Measurements from ENCODE around the gene CCAR1.

CCAR1 gene

DNA sequence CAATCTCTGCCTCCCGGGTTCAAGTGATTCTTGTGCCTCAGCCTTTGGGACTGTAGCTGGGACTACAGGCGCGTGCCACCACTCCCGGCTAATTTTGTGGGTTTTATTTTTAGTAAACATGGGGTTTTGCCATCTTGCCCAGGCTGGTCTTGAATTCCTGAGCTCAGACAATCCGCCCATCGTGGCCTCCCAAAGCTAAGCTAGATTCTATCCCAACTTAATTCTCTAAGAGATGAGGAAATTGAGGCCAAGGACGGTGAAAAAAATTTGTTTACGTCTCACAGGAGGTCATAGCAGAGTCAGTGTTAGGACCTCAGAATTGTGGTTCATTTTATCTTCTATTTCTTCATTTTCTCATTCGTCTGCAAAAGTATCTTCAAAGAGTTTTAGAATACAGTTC, 6.1 kb downstream of the CCAR1 start:
- H3K27me3 ChIP-seq (ENCODE audit: insufficient read depth, low read length), result no peaks in the 10 kb centered on the region
- no peak overlapping the region for H4K91ac ChIP-seq (ENCODE audit: low read depth, low read length)
- DNase-seq, result no peak
- peaks cover 5% of the 10 kb centered on the region for H3K79me2 ChIP-seq (ENCODE audit: control insufficient read depth, insufficient read depth, low read length, poor library complexity)
- H3K18ac ChIP-seq (ENCODE audit: low read length), result no peak overlapping the region
- H3K79me1 ChIP-seq (ENCODE audit: low read length), result no peaks in the 10 kb centered on the region
- H3K23ac ChIP-seq (ENCODE audit: low read length), result no peak overlapping the region
- no peak overlapping the region for H2BK12ac ChIP-seq (ENCODE audit: low read length)
- H4K12ac ChIP-seq (ENCODE audit: low read depth, low read length), result no peak overlapping the region
- no peak overlapping the region for H3K4me2 ChIP-seq (ENCODE audit: low read length)
- peak overlapping the region; percentile 69 for H3K4ac ChIP-seq (ENCODE audit: low read depth, low read length)
- H3K14ac ChIP-seq (ENCODE audit: low read length), result no peak overlapping the region
- H3K36me3 ChIP-seq (ENCODE audit: control insufficient read depth in 1 of 2, insufficient read depth in 2 of 2, low read length in 2 of 2), result peaks cover 52 to 54% of the 10 kb centered on the region in 2 experiments
- H2BK5ac ChIP-seq (ENCODE audit: low read depth, low read length, poor library complexity), result no peak overlapping the region
- H3K9me3 ChIP-seq (ENCODE audit: insufficient read depth, low read depth, low read length), result peaks cover 2% of the 10 kb centered on the region
- no CpG with 5 or more reads among the region's 9 CpGs for WGBS (ENCODE audit: extremely low coverage, insufficient coverage, insufficient read length)
- no peak overlapping the region for H2AK5ac ChIP-seq (ENCODE audit: low read length)
- no peak overlapping the region for H3K9ac ChIP-seq (ENCODE audit: low read length)
- H3K4me3 ChIP-seq (ENCODE audit: low read depth, low read length), result no peak overlapping the region
- no peak overlapping the region for H4K8ac ChIP-seq (ENCODE audit: low read depth, low read length)
- no peak overlapping the region for H2BK120ac ChIP-seq (ENCODE audit: insufficient read depth, low read length, poor library complexity)
- H3K4me1 ChIP-seq (ENCODE audit: control insufficient read depth in 1 of 2, insufficient read depth in 2 of 2, low read length in 2 of 2), result peaks cover 0 to 4% of the 10 kb centered on the region in 2 experiments
- no peak overlapping the region for H2AFZ ChIP-seq (ENCODE audit: insufficient read depth, low read length, poor library complexity)
- no peak overlapping the region for H3K27ac ChIP-seq (ENCODE audit: low read depth, low read length)

GRCh38 chr10:68732651-68733050, 11.6 kb downstream of the CCAR1 start:
- no peak overlapping the region for H2BK12ac ChIP-seq (ENCODE audit: low read length)
- H4K91ac ChIP-seq (ENCODE audit: low read depth, low read length), result no peak overlapping the region
- no peak overlapping the region for H3K4me3 ChIP-seq (ENCODE audit: low read depth, low read length)
- no CpG with 5 or more reads among the region's 8 CpGs for WGBS (ENCODE audit: extremely low coverage, insufficient coverage, insufficient read length)
- H3K79me1 ChIP-seq (ENCODE audit: low read length), result no peaks in the 10 kb centered on the region
- H3K9ac ChIP-seq (ENCODE audit: low read length), result no peak overlapping the region
- peak overlapping the region; percentile 18 for H4K12ac ChIP-seq (ENCODE audit: low read depth, low read length)
- DNase-seq, result no peak
- no peak overlapping the region for H2AFZ ChIP-seq (ENCODE audit: insufficient read depth, low read length, poor library complexity)
- no peak overlapping the region for H3K23ac ChIP-seq (ENCODE audit: low read length)
- H4K8ac ChIP-seq (ENCODE audit: low read depth, low read length), result no peak overlapping the region
- H3K79me2 ChIP-seq (ENCODE audit: control insufficient read depth, insufficient read depth, low read length, poor library complexity), result peaks cover 3% of the 10 kb centered on the region
- no peak overlapping the region for H3K27ac ChIP-seq (ENCODE audit: low read depth, low read length)
- peaks cover 2% of the 10 kb centered on the region for H3K9me3 ChIP-seq (ENCODE audit: insufficient read depth, low read depth, low read length)
- no peak overlapping the region for H3K4ac ChIP-seq (ENCODE audit: low read depth, low read length)
- H3K4me2 ChIP-seq (ENCODE audit: low read length), result no peak overlapping the region
- no peaks in the 10 kb centered on the region for H3K27me3 ChIP-seq (ENCODE audit: insufficient read depth, low read length)
- no peak overlapping the region for H2BK120ac ChIP-seq (ENCODE audit: insufficient read depth, low read length, poor library complexity)
- no peak overlapping the region for H2AK5ac ChIP-seq (ENCODE audit: low read length)
- H3K36me3 ChIP-seq (ENCODE audit: control insufficient read depth in 1 of 2, insufficient read depth in 2 of 2, low read length in 2 of 2), result peaks cover 45 to 56% of the 10 kb centered on the region in 2 experiments
- H3K18ac ChIP-seq (ENCODE audit: low read length), result no peak overlapping the region
- H3K4me1 ChIP-seq (ENCODE audit: control insufficient read depth in 1 of 2, insufficient read depth in 2 of 2, low read length in 2 of 2), result no peaks in the 10 kb centered on the region
- no peak overlapping the region for H2BK5ac ChIP-seq (ENCODE audit: low read depth, low read length, poor library complexity)
- no peak overlapping the region for H3K14ac ChIP-seq (ENCODE audit: low read length)

GRCh38 chr10:68734349-68734748, 13.3 kb downstream of the CCAR1 start:
- no peak overlapping the region for H3K4ac ChIP-seq (ENCODE audit: low read depth, low read length)
- no peaks in the 10 kb centered on the region for H3K4me1 ChIP-seq (ENCODE audit: control insufficient read depth in 1 of 2, insufficient read depth in 2 of 2, low read length in 2 of 2)
- no peak overlapping the region for H3K27ac ChIP-seq (ENCODE audit: low read depth, low read length)
- H4K12ac ChIP-seq (ENCODE audit: low read depth, low read length), result no peak overlapping the region
- no peak overlapping the region for H2AK5ac ChIP-seq (ENCODE audit: low read length)
- H3K9ac ChIP-seq (ENCODE audit: low read length), result no peak overlapping the region
- no peak overlapping the region for H3K14ac ChIP-seq (ENCODE audit: low read length)
- no peaks in the 10 kb centered on the region for H3K79me1 ChIP-seq (ENCODE audit: low read length)
- H2BK120ac ChIP-seq (ENCODE audit: insufficient read depth, low read length, poor library complexity), result no peak overlapping the region
- H3K27me3 ChIP-seq (ENCODE audit: insufficient read depth, low read length), result no peaks in the 10 kb centered on the region
- WGBS (ENCODE audit: extremely low coverage, insufficient coverage, insufficient read length), result no CpG with 5 or more reads among the region's 7 CpGs
- H3K4me3 ChIP-seq (ENCODE audit: low read depth, low read length), result no peak overlapping the region
- H2BK5ac ChIP-seq (ENCODE audit: low read depth, low read length, poor library complexity), result no peak overlapping the region
- H4K8ac ChIP-seq (ENCODE audit: low read depth, low read length), result no peak overlapping the region
- peaks cover 49 to 59% of the 10 kb centered on the region in 2 experiments for H3K36me3 ChIP-seq (ENCODE audit: control insufficient read depth in 1 of 2, insufficient read depth in 2 of 2, low read length in 2 of 2)
- DNase-seq, result no peak
- H4K91ac ChIP-seq (ENCODE audit: low read depth, low read length), result no peak overlapping the region
- no peak overlapping the region for H3K23ac ChIP-seq (ENCODE audit: low read length)
- peaks cover 3% of the 10 kb centered on the region for H3K79me2 ChIP-seq (ENCODE audit: control insufficient read depth, insufficient read depth, low read length, poor library complexity)
- H3K4me2 ChIP-seq (ENCODE audit: low read length), result no peak overlapping the region
- H2BK12ac ChIP-seq (ENCODE audit: low read length), result no peak overlapping the region
- peaks cover 2% of the 10 kb centered on the region for H3K9me3 ChIP-seq (ENCODE audit: insufficient read depth, low read depth, low read length)
- H2AFZ ChIP-seq (ENCODE audit: insufficient read depth, low read length, poor library complexity), result no peak overlapping the region
- H3K18ac ChIP-seq (ENCODE audit: low read length), result no peak overlapping the region

GRCh38 chr10:68735119-68735518, 14.1 kb downstream of the CCAR1 start:
- peaks cover 45 to 55% of the 10 kb centered on the region in 2 experiments for H3K36me3 ChIP-seq (ENCODE audit: control insufficient read depth in 1 of 2, insufficient read depth in 2 of 2, low read length in 2 of 2)
- no peak overlapping the region for H3K23ac ChIP-seq (ENCODE audit: low read length)
- H4K8ac ChIP-seq (ENCODE audit: low read depth, low read length), result no peak overlapping the region
- no peak overlapping the region for H3K27ac ChIP-seq (ENCODE audit: low read depth, low read length)
- no peaks in the 10 kb centered on the region for H3K27me3 ChIP-seq (ENCODE audit: insufficient read depth, low read length)
- H2AFZ ChIP-seq (ENCODE audit: insufficient read depth, low read length, poor library complexity), result no peak overlapping the region
- no peak overlapping the region for H4K12ac ChIP-seq (ENCODE audit: low read depth, low read length)
- H3K4me1 ChIP-seq (ENCODE audit: control insufficient read depth in 1 of 2, insufficient read depth in 2 of 2, low read length in 2 of 2), result no peaks in the 10 kb centered on the region
- H3K4me3 ChIP-seq (ENCODE audit: low read depth, low read length), result no peak overlapping the region
- H2BK5ac ChIP-seq (ENCODE audit: low read depth, low read length, poor library complexity), result no peak overlapping the region
- H2BK120ac ChIP-seq (ENCODE audit: insufficient read depth, low read length, poor library complexity), result no peak overlapping the region
- no peak overlapping the region for H2AK5ac ChIP-seq (ENCODE audit: low read length)
- no peak overlapping the region for H4K91ac ChIP-seq (ENCODE audit: low read depth, low read length)
- H3K4ac ChIP-seq (ENCODE audit: low read depth, low read length), result no peak overlapping the region
- peaks cover 2% of the 10 kb centered on the region for H3K9me3 ChIP-seq (ENCODE audit: insufficient read depth, low read depth, low read length)
- no peak overlapping the region for H3K18ac ChIP-seq (ENCODE audit: low read length)
- no peak for DNase-seq
- no peaks in the 10 kb centered on the region for H3K79me1 ChIP-seq (ENCODE audit: low read length)
- no peak overlapping the region for H3K9ac ChIP-seq (ENCODE audit: low read length)
- H3K4me2 ChIP-seq (ENCODE audit: low read length), result no peak overlapping the region
- H3K79me2 ChIP-seq (ENCODE audit: control insufficient read depth, insufficient read depth, low read length, poor library complexity), result peaks cover 3% of the 10 kb centered on the region
- H2BK12ac ChIP-seq (ENCODE audit: low read length), result no peak overlapping the region
- no CpG with 5 or more reads among the region's 6 CpGs for WGBS (ENCODE audit: extremely low coverage, insufficient coverage, insufficient read length)
- no peak overlapping the region for H3K14ac ChIP-seq (ENCODE audit: low read length)
